GM23338 (cell line): Measurements from ENCODE around the gene LIFR. TPM values are rescaled to one million over a fixed set of nuclear protein-coding genes. Genes with fewer than 3 reads are reported as not detected.

Experiments used
- ATAC-seq: fragments of 200-7000 bp; cut with Tn5 transposase; 3 replicates; pipeline ENCODE4 v1.9.1; 2020
- DNase-seq: peaks from one replicate; pipeline ENCODE4 v3.0.0-alpha.2; 2015; ENCODE audit warnings: low spot score
- H2AFZ ChIP-seq: fragments of 200-600 bp; sonication (generic); 2 replicates; pipeline ENCODE4 v1.8.0; 2016; ENCODE audit warnings: antibody characterized with exemption, mild to moderate bottlenecking, moderate library complexity
- H3F3A ChIP-seq: fragments of 200-600 bp; sonication (generic); replicated peaks from 2 replicates; pipeline ENCODE4 v1.8.0; 2017; ENCODE audit warnings: antibody characterized with exemption, mixed run types, low read depth
- H3K27ac ChIP-seq: fragments of 200-600 bp; sonication (generic); 2 replicates; pipeline ENCODE4 v1.6.1; 2016; ENCODE audit warnings: low read depth
- H3K27me3 ChIP-seq: fragments of 200-600 bp; sonication (generic); 2 replicates; pipeline ENCODE4 v1.8.0; 2016; ENCODE audit warnings: mild to moderate bottlenecking, mixed run types, moderate library complexity; ENCODE audit not compliant: insufficient read depth
- H3K36me3 ChIP-seq: fragments of 200-600 bp; sonication (generic); 2 replicates; pipeline ENCODE4 v1.8.0; 2016; ENCODE audit warnings: mild to moderate bottlenecking; ENCODE audit not compliant: insufficient read depth
- H3K4me1 ChIP-seq: fragments of 200-600 bp; sonication (generic); 2 replicates; pipeline ENCODE4 v1.8.0; 2016; ENCODE audit warnings: mild to moderate bottlenecking, moderate library complexity; ENCODE audit not compliant: insufficient read depth
- H3K4me2 ChIP-seq: fragments of 200-600 bp; sonication (generic); 2 replicates; pipeline ENCODE4 v1.7.1; 2017; ENCODE audit warnings: mixed run types
- H3K4me3 ChIP-seq: fragments of 200-600 bp; sonication (generic); 2 replicates; pipeline ENCODE4 v1.6.1; 2016; ENCODE audit warnings: mixed run types
- H3K79me2 ChIP-seq: fragments of 200-600 bp; sonication (generic); replicated peaks from 2 replicates; pipeline ENCODE4 v1.8.0; 2017; ENCODE audit warnings: mild to moderate bottlenecking; ENCODE audit not compliant: insufficient read depth
- H3K9me2 ChIP-seq: fragments of 200-600 bp; sonication (generic); 2 replicates; pipeline ENCODE4 v1.8.0; 2017; ENCODE audit not compliant: insufficient read depth
- H4K20me1 ChIP-seq: fragments of 200-600 bp; sonication (generic); replicated peaks from 2 replicates; pipeline ENCODE4 v1.8.0; 2017; ENCODE audit warnings: mild to moderate bottlenecking; ENCODE audit not compliant: insufficient read depth
- H3K27ac Mint-ChIP-seq: 2 replicates; pipeline ENCODE4 v1.8.0; 2020; ENCODE audit warnings: inconsistent platforms, mild to moderate bottlenecking, moderate library complexity, mixed read lengths
- H3K27me3 Mint-ChIP-seq: 3 replicates; pipeline ENCODE4 v1.8.0; 2022; ENCODE audit warnings: low read depth, mild to moderate bottlenecking, moderate library complexity, mixed read lengths, inconsistent platforms; ENCODE audit not compliant: insufficient read depth, poor library complexity
- H3K36me3 Mint-ChIP-seq: 3 replicates; pipeline ENCODE4 v1.8.0; 2021; ENCODE audit warnings: low read depth, mild to moderate bottlenecking, inconsistent platforms, moderate library complexity, mixed read lengths
- H3K4me1 Mint-ChIP-seq: 3 replicates; pipeline ENCODE4 v1.8.0; 2020; ENCODE audit warnings: mild to moderate bottlenecking, inconsistent platforms, mixed read lengths
- H3K4me3 Mint-ChIP-seq: 3 replicates; pipeline ENCODE4 v1.8.0; 2021; ENCODE audit warnings: moderate library complexity, mild to moderate bottlenecking, inconsistent platforms, mixed read lengths
- H3K9me3 Mint-ChIP-seq: 3 replicates; pipeline ENCODE4 v1.8.0; 2020; ENCODE audit warnings: moderate library complexity, mild to moderate bottlenecking, inconsistent platforms, mixed read lengths
- CREB1 ChIP-seq: fragments of 250-450 bp; sonication (Bioruptor Pico); IDR thresholded peaks from 2 replicates; pipeline ENCODE4 v1.5.0; 2020; ENCODE audit warnings: low read depth, mild to moderate bottlenecking, moderate library complexity
- CTCF ChIP-seq, 2 experiments: fragments of 200-600 bp in 1 of 2; sonication (generic) in 1 of 2; conservative IDR thresholded peaks; 2 replicates each; pipeline versions ENCODE4 v1.5.1 to v1.6.1; 2016 to 2017; ENCODE audit warnings: antibody characterized with exemption in 2 of 2, low read depth in 2 of 2, mild to moderate bottlenecking in 2 of 2, moderate library complexity in 1 of 2
- EZH2 ChIP-seq: fragments of 200-600 bp; sonication (generic); IDR thresholded peaks from one replicate; pipeline ENCODE4 v1.8.0; 2017; ENCODE audit warnings: antibody characterized with exemption, mild to moderate bottlenecking, low read depth; ENCODE audit not compliant: unreplicated experiment
- STAT1 ChIP-seq: IDR thresholded peaks from one replicate; pipeline ENCODE4 v1.6.1; 2016; ENCODE audit warnings: antibody characterized with exemption; ENCODE audit not compliant: unreplicated experiment
- polyA plus RNA-seq: library from polyadenylated mRNA; unstranded; fragments of >200 nt; fragmentation: Nextera tagmentation; extraction: Ambion mirVana; gene quantifications from 2 replicates; pipeline ENCODE4 v1.2.1, GENCODE V29; 2016
- total RNA-seq: library from RNA; depleted of rRNA; stranded (reverse); fragments of >200 nt; shearing (Covaris generic); gene quantifications from 2 replicates; pipeline ENCODE4 v1.2.3, GENCODE V29; 2014
- TF ChIP-seq, protein P1 (sequence below): IDR thresholded peaks from one replicate; pipeline ENCODE4 v1.6.1; 2018; ENCODE audit warnings: antibody characterized with exemption; ENCODE audit not compliant: unreplicated experiment
- TF ChIP-seq, protein P2 (sequence below): IDR thresholded peaks from 2 replicates; pipeline ENCODE4 v1.6.1; 2016; ENCODE audit warnings: antibody characterized with exemption

LIFR gene
- total and polyA plus RNA-seq, 2 experiments from 2014 or later = 11.0 to 25.2 TPM

GRCh38 chr5:38559428-38559827 lies 3.0 kb upstream of the LIFR start (continued):
- TF ChIP-seq, protein P1, sequence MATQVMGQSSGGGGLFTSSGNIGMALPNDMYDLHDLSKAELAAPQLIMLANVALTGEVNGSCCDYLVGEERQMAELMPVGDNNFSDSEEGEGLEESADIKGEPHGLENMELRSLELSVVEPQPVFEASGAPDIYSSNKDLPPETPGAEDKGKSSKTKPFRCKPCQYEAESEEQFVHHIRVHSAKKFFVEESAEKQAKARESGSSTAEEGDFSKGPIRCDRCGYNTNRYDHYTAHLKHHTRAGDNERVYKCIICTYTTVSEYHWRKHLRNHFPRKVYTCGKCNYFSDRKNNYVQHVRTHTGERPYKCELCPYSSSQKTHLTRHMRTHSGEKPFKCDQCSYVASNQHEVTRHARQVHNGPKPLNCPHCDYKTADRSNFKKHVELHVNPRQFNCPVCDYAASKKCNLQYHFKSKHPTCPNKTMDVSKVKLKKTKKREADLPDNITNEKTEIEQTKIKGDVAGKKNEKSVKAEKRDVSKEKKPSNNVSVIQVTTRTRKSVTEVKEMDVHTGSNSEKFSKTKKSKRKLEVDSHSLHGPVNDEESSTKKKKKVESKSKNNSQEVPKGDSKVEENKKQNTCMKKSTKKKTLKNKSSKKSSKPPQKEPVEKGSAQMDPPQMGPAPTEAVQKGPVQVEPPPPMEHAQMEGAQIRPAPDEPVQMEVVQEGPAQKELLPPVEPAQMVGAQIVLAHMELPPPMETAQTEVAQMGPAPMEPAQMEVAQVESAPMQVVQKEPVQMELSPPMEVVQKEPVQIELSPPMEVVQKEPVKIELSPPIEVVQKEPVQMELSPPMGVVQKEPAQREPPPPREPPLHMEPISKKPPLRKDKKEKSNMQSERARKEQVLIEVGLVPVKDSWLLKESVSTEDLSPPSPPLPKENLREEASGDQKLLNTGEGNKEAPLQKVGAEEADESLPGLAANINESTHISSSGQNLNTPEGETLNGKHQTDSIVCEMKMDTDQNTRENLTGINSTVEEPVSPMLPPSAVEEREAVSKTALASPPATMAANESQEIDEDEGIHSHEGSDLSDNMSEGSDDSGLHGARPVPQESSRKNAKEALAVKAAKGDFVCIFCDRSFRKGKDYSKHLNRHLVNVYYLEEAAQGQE = no peak
- TF ChIP-seq CREB1 (CRISPR knock-in tag) (no peak), EZH2 (no peak)
- TF ChIP-seq, protein P2, sequence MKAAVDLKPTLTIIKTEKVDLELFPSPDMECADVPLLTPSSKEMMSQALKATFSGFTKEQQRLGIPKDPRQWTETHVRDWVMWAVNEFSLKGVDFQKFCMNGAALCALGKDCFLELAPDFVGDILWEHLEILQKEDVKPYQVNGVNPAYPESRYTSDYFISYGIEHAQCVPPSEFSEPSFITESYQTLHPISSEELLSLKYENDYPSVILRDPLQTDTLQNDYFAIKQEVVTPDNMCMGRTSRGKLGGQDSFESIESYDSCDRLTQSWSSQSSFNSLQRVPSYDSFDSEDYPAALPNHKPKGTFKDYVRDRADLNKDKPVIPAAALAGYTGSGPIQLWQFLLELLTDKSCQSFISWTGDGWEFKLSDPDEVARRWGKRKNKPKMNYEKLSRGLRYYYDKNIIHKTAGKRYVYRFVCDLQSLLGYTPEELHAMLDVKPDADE = no peak

- Mint-ChIP-seq H3K36me3 (peaks cover 3% of the 10 kb centered on the region; the same call in 1 of the 3 replicates), H3K4me1 (peaks cover 30% of the 10 kb centered on the region), H3K27ac (no peak overlapping the region), H3K27me3 (peaks cover 6% of the 10 kb centered on the region), H3K4me3 (peak overlapping the region; percentile 88), H3K9me3 (no peaks in the 10 kb centered on the region; the same call in 2 of the 3 replicates)
- Histone ChIP-seq H3F3A (no peaks in the 10 kb centered on the region), H2AFZ (no peak overlapping the region), H3K4me2 (peak overlapping the region; percentile 80), H4K20me1 (peaks cover 6% of the 10 kb centered on the region; the same call in 1 of the 2 replicates), H3K4me1 (peaks cover 25% of the 10 kb centered on the region), H3K9me2 (no peaks in the 10 kb centered on the region), H3K27ac (no peak overlapping the region), H3K79me2 (peaks cover 25% of the 10 kb centered on the region), H3K36me3 (no peaks in the 10 kb centered on the region), H3K4me3 (peak overlapping the region; percentile 86), H3K27me3 (no peaks in the 10 kb centered on the region)
- ATAC-seq (no peak), DNase-seq (no peak)
- TF ChIP-seq EZH2 = no peak
- TF ChIP-seq CTCF (conservative IDR thresholded peaks at IDR 0.05; ENCODE audit: low read depth in 2 of 2) = no peak
- TF ChIP-seq STAT1 = no peak
- TF ChIP-seq, protein P1 = no peak
Measured at GRCh38 chr5:38557792-38558191, 1.3 kb upstream of the LIFR start.
